Stimulated activated naive CD4-positive, alpha-beta T cell treated with Interleukin-2 at 50 U/mL for 16 hours (primary cell): ENCODE results near the gene EZR.

Experiments
- DNase-seq: peaks from one replicate; lab custom pipeline; 2025; lab: John Stamatoyannopoulos, UW

Gene EZR

DNA sequence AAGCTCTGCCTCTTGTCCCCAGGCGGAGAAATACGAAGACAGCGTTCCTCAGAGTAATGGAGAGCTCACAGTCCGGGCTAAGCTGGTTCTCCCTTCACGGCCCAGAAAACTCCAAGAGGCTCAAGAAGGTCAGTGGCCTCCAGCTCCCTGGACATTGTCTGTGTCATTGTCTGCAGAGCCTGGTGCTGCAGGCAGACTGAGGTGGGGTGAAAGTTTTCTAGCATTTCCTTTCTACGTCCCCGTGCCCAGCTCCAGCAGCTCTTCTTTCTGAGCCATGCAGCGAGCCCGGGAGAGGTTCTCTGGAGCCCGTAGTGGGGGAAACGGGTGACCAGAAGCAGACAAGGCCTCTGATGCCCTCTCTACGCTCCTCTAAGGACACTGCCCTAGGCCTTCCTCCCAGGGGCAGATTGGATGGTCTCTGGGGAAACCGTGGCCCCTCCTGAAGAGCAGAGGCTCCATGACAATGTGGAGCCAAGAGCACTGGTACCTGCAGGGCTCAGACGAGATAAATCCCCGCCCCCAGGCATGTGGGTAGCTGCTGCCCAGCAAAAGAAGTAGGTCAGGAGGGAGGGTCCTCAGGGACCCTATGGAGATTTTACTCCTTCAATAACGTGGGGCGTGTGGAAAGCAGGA is 58.4 kb downstream of the EZR start:
- DNase-seq: no peak

DNA sequence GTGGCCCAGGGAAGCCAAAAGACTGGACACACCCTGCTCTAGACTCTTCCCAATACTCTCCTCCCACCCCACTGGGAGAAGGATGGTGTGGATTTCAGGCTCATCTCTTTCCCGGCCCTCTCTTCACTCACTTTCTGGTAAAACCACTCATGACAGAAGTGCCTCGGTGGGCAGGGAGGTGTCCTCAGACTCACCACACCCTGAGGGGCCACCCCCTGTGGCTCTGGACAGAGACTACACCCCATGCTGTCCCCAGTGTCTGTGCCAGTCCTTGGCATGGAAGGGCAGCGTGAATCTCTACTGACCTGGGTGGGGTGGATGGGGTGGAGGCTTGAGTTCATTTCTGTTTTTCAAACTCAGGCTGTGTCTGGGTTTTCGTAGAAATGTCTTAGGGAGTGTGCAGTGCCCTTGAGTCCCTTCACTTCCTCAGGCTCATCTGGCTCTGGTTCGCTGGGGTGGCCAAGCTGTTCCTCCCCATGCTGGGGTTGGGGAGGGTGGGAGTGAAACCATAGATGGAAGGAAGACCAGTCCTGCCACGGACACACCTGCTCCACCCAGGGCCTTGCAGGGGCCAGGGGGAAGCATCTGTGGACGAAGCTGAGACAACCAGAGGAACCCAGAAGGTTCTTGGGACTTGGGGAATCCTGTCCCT is 59.1 kb downstream of the EZR start:
- DNase-seq: no peak

DNA sequence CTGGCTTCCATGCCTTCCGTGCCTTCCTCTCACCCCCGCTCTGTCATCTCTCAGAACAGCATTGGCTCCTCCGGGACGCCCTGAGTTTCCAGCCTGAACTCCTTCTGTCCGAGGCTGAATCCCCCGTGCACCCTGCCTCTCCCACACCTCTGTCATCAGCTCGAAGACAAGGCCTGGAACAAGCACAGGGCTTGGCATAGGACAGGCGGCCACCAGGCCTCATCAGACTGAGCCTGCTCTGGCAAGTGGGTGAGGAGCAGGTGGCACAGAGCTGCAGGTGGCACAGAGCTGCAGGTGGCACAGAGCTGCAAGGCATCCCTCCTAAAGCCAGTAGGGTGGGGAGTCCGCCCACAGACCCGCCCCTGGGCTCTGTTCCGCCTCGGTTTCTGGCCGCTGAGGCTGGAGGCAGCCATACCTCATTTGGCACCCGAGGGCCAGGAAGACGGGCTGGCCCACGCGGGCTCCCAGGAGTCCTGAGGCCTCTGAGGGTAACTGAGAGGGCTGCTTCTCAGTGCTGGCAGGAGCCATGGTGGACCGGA is 60.2 kb downstream of the EZR start:
- no peak for DNase-seq

DNA sequence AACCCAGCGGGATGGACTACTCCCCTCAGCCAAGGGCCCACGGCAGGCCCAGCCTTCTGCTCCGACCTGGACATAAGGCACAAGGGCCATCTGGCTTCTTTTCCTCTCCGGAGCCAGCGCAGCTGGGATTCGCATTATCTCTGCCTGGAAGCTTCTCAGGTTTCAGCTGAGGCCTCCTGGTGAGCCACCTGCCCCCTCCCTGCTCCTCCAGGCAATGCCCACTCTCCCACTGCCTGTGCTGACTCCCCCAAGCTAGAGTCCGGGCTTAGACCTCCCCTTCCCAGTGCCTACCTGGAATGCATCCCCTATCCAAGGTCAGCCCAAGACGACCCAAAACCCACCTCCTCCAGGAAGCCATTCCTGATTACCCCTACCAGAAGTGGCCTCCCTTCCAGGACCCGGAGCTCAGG is 60.7 kb downstream of the EZR start:
- no peak for DNase-seq

DNA sequence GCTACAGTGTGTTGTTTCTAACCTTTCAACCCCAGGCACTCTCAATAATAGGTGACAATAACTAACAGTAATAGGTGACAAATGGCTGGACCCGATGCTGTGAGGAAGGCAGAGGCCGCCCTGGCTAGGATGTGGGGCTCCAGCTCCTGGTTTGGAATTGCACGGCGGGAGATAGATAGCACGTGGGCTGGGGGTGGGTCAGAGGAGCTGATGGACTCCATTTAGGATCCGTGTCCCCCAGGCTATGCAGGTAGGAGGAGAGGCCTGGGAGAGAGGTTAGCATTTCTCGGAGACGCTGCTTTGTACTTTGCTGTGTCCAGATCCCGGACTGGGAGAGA is 61.4 kb downstream of the EZR start:
- DNase-seq: no peak

DNA sequence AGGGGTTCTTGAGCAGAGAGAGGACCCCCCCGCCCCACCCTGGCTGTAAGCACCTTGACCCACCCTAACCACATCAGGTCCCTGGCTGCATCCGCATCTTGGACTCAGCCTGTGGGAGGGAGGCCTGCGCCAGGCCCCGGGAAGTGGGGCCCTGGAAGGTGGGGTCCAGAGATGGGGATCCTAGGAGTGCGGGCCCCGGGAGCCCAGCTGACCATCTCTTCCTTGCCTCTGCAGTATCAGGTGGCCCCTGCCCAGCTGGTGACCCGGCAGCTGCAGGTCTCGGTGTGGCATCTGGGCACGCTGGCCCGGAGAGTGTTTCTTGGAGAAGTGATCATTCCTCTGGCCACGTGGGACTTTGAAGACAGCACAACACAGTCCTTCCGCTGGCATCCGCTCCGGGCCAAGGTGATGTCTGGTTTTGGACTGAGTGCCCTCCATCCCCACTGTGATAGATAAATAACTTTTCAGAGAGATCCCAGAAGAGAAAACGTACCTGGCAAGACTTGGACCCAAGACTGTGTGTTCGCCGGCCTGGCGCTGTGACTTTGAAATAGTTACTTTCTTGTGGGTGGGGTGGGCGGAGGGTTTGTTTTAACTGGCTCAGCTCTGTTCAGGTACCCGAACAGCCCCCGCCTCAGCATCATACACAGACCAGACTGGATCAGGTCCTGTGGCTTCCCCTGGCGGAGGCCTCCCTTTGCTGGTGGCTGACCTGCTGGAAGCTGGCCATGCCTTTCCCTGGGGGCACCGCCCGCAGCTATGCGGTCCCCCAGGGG is 62.0 kb downstream of the EZR start:
- DNase-seq: no peak

DNA sequence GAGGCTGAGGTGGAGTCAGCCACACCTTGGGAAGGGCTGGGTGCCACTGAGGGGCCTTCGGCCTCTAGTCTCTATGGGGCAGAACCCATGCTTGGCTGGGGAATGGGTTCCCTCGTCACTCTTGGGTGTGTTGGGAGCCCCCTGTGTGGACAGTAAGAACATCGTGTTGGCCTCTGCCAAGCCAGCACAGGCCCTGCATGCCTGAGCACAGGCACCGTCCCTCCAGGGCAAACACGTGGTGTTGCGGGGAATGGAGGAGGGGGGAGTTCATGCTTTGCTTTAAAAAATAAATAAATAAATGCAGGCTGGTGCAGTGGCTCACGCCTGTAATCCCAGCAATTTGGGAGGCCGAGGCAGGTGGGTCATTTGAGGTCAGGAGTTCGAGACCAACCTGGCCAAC is 63.0 kb downstream of the EZR start:
- DNase-seq: no peak

DNA sequence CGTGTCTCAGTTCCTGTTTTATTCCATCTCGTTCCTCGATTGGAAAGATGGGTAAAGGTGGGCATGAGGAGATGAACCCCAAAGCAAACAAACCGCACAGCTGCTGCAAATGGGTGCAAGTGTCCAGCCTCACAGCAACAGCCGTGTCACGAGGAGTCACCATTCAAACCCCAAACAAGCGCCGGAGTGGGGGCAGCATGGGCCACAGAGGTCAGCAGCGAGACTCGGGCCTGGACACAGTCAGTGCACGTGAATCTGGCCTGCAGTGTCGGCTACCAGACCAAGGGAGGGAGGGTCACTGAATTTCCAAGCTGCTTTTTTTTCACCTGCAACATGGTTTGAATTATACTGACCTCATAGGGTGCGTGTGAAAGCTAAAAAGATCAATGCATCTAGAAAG is 63.5 kb downstream of the EZR start:
- no peak for DNase-seq

DNA sequence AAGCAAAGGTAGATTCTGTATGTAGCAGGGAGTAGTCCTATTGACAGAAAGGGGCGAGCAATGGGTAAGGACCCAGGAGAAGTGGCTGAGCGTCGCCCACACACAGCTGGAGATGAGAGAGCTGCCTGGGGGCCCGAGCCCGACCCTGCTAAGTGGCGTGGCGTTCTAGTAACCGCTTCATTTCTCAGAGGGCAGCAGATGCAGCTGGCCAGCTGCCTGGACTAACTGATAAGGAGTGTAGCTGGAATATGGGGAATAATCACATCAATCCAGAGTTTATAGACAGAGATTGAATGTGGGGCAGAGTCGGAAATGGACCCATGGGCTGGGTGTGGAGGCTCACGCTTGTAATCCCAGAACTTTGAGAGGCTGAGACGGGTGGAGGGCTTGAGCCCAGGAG is 64.4 kb downstream of the EZR start:
- no peak for DNase-seq

DNA sequence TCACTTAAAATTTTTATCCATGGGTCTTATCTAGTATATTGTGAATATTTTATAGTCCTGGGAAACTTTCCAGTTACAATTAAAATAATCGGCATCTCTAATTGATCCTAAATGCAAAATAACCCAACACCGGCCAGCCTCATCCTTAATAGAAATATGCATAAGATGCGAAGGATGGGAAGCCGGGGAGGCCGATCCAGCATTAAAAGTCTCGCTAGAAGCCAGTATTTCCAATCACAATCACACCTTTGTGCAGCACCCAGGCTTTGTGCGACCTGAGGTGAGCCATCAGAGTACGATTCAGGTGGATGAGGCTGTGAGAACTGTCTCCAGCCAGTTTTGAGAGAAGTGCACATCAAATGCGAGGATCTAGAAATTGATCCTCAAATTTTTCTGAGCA is 65.4 kb downstream of the EZR start:
- DNase-seq: no peak

DNA sequence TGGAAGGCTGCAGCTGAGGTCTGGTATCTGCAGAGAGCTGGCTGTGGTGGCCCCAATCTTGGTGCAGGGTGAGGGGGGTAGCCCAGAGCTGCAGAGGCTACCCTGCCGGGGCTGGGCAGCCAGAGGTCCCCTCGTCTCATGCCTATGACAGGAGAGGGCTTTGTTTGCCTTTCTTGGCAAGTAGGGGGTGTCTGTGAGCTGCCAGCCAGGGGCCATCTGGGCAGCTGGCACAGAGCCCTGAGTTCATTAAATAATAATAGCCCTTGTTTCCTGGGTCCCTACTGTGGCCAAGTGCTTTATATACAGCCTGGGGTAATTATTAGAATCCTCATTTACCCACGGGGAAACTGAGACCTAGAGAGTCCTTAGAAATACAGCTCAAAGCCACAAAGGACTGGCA is 66.6 kb downstream of the EZR start:
- DNase-seq: no peak

DNA sequence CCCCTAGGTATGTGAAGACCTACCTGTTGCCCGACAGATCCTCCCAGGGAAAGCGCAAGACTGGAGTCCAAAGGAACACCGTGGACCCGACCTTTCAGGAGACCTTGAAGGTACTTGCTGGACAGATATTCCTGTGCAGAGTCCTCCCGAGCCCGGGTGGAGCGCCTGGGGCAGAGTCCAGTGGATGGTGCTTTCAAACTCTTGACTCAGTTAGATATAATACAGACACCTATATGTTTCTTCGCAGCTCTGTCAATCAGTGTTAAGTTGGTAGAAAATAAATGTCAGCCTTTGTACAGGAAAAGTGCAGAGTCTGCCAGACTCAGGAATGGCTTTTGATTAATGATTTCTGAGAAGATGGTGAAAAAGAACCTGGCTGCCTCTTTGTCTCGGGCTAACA is 67.2 kb downstream of the EZR start:
- no peak for DNase-seq

DNA sequence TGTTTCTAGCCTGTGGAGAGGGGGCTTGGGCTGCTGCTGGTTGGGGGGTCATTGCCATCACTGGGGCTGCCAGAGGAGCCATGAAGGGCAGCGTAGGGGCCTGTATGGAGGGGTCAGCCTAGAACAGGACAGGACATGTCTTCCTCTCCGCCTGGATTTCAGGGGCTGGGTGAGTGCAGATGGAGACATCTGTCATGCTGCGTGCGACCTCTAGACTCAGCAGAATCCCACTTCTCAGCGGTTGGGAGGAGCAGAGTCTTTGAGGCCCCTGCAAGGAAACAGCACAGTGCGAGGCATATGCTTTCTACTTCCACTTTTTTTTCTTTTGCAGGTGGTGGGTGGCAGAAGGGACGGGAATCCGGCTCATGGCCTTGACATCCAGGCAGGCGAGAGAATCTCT is 67.9 kb downstream of the EZR start:
- DNase-seq: no peak

DNA sequence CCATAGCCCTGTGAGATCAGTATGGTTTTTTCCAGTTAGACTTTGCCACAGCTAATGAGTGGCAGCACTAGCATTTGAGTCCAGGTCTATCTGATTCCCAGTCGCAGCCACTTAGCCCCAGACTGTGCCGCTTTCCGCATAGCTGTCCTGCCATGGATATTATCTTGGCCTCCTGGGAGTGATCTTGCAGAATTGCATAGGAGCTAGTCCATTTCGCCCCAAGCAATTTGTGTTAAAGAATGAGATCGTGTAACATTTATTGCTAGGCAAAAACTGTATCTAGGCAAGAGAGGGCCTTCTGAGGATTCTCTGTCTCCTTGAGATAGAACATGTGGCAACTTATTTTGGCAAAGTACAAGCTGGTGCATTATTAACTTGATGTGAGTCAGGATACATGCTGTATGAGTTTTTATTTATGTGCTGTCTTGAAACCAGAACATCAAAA is 74.2 kb downstream of the EZR start:
- DNase-seq: no peak

DNA sequence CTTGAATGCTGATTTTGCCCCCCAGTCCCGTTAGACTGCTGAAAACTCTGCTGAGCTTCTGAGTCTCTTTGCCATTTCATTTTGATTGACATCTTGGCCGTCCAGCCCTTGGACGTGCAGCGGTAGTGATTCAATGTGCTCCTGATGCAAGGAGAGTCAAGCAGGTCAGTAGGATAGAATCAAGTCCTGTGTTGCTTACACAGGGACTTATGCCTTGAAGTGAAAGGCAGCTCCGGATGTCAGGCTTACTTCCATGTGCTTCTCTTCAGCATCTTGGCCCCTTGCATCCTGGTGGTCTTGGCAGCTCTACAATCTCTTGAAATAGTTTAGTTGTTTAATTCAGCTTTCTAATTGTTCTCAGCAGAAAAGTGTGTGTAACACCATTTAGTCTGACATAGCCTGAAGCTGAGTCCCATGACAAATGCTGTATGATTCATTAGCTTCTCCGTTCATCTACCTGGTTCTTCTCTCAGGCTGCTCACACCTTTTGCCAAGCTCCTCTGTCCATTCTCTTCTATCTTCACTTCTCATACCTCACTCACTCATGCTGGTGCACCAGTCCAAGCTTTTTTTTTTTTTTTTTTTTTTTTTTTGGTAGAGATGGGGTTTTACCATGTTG is 76.0 kb downstream of the EZR start:
- no peak for DNase-seq

DNA sequence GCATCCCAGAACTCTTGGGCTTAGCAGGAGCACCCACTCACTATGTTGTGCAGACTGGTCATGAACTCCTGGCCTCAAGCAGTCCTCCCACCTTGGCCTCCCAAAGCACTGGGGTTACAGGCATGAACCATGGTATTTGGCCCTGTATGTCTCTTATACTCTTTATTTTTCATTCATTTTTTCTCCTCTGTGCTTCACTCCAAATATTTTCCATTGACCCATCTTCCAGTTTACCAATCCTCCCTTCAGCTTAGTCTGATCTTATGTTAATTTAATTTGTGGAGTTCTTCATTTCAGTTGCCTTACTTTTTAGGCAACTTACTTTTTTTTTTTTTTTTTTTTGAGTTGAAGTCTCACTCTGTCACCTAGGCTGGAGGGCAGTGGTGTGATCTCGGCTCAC is 79.5 kb downstream of the EZR start:
- DNase-seq: no peak

DNA sequence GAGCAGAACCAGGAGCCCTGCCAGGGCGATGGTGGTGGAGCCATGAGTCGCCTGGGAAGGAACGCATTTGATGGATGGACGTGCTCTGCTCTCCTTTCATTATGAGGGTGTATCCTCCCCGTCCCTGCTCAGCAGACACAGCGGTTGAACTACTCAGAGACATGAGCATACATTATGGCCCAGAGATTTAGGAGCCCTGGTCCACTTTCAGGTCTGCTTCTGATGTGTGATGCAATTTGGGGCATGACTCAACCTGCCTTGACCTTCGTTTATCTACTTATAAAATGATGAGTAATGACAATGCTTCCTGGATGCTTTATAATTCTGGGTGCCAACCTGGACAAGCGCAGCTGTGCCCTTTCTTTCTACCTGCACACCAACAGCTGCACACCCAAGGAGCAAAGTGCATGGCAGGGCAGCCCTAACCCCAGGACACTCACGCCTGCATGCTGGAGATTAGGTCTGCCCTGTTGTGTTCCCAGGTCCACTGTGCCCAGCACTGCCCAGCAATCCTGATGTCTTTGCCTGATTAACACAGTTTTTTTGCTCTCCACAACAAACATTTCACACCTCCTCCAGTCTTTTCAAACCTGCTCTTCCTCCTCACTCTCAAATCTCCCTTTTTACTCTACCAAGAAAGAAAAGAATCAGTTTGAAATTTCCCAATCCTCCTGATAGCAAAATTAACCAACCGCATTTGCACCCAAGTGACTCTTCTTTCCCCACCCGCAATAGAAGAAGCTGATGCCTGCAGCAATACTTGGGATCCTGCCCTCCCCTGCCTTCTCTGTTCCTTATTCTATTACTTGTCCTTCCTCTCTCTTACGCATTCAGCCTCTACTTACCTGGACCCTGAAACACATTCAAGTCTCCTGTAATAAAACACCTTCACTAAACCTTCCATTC is 81.2 kb downstream of the EZR start:
- DNase-seq: no peak

DNA sequence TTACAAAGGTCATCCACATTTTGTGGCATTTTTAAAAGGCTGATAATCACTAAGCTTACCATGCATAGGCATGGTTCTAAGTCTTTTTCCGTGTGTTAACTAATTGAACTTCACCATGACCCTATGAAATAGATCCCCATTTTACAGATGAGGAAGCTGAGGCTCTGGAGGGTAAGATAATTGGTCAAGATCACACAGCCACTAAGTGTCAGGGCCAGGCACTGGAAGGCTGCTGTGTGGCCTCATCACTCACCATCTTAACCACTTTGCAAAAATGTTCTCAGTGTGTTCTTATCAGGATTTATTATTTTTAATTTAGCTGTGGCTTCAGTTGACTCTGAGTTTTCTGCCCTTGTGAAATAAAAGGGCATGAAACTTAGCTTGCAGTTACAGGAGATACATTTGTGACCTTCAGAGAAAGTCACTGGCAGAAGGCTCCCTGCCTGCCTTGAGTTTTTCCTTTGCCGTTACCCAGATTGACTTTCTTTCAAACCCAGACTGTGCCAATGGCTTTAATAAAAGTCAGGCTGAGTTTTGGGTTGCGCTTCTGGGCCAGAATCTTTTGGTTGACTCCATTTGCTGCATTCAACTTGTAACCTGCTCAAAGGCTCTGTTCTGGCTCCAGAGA is 82.0 kb downstream of the EZR start:
- DNase-seq: no peak

DNA sequence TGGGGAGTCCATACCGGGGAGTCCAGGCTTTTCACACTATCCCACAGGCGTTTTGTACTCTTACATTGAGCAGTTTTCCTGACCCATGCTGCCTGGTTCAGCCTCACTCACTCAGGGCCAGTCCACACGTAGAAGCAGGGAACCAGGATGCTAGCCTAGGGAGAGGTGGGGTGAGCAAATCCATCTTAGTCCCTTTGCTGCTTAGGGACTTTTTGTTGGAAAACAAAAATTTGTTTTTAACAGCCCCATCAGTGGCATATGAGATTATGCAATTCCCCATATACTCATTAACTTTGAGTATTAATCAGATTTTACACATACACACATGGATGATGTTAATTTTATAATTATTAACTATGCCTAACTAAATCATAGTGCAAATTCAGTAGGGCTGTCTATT is 84.2 kb downstream of the EZR start:
- no peak for DNase-seq

DNA sequence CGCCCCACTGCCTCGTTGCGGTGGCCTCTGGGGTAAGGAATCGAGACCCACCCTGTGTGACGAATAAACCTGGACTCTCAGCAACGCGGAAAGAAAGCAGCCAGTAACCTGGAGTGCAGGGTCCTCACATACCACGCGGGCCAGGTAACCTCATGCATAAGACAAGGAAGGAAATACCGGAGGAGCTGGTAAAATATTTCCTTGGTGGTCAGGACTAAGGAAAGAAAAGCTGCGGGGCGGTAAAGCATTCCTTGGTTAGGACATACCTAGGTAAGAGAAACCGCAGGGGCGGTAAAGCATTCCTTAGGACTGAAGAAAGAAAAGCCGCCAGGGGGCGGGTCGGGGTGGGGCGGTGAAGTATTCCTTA is 88.6 kb downstream of the EZR start:
- no peak for DNase-seq

DNA sequence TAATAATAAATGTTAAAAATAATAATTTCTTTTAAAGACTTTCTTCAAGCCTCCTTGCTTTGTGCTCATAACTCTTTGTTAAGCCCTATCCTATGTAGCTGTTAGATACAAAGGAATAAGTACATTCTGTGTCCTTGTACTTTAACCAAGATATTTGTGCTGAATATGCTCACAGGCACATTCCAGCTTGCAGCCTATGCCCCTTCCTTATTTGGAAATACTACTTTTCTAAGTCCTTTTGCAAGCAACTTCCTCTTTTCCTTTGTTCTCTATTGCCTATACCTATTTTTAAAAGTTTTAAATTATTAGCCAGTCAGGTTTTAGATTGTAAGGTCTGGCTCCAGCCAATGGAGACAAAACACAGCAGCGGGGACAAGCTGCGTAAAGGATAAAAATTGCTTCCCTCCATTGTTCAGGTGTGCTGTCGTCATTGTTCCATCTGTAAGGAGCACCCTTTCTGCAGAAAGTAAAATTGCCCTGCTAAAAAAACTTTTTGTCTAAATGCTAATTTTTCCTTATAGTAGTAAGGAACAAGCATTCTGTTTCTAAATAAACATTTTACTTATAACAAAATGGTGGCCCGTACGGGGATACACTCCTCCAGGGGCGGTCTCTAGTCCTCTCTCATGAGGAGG is 89.1 kb downstream of the EZR start:
- no peak for DNase-seq
